Ecto neural progenitor cell (in vitro differentiated cells): ENCODE results near the gene SLC38A9.
"Not testable (repeated sequence)": the region's sequence is repeated elsewhere in the genome, so short reads cannot be mapped to it uniquely, and the experiment has no call there.

ENCODE experiments used
- DNase-seq: peaks from one replicate; pipeline ENCODE4 v3.0.0-alpha.2; 2018; ENCODE audit warnings: low spot score

The SLC38A9 gene

DNA sequence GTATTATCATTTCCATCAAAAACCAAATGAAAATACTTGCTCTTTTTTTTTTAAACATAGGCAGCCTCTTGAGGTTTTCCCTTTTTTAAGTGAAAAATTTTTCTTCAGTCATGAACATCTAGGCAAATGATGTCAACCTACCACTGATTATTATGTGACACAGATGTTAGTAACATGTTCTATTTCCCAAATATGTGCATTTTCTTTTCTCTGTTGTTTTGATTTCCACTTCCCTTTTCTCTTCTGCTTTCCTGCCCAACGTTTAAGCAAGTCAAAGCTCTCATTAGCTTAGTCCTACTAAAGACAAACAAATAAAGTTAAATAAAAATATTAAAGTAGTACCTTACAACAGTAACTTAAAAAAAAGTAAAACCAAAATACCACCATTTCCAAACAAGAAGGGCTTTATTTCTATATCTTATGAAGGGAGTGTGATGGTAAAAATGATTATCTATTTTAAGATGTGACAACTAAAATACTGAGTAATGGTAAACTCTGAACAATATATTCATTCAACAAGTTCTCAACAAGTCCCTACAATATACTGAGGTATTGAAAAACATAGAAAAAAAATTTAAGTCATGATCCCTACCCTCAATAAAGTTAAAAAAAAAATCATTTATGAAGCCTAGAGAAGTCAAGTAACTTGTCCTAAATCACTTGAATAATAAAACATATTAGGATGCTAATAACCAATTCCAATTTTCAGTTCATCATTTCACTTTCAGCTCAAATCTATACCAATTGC lies 9.4 kb downstream of the SLC38A9 start:
- DNase-seq = no peak

GRCh38 chr5:55701462-55702103 lies 10.5 kb downstream of the SLC38A9 start:
- no peak for DNase-seq

DNA sequence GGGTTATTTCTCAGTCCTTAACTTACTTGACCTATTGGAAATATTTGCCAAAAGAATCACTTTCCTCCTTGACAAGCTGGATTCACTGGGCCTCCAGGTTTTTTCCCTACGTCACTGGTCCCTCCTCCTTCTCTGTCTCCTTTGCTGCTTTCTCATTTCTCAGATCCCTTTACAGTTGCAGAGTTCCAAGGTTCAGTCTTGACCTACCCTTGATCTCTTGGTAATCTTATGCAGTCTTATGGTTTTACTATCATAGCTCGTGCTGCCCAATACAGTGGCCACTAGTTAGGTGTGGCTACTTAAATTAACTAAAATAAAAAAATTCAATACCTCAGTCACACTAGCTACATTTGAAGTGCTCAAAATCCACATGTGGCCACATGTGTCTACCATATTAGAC lies 11.4 kb downstream of the SLC38A9 start:
- no peak for DNase-seq

- no peak for DNase-seq
Measured at GRCh38 chr5:55699041-55699688, 13.0 kb downstream of the SLC38A9 start.

DNA sequence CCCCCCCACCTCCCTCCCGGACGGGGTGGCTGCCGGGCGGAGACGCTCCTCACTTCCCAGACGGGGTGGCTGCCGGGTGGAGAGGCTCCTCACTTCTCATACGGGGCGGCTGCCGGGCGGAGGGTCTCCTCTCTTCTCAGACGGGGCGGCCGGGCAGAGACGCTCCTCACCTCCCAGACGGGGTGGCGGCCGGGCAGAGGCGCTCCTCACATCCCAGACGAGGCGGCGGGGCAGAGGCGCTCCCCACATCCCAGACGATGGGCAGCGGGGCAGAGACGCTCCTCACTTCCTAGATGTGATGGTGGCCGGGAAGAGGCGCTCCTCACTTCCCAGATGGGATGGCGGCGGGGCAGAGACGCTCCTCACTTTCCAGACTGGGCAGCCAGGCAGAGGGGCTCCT lies 15.4 kb downstream of the SLC38A9 start:
- DNase-seq = not testable (repeated sequence)

DNA sequence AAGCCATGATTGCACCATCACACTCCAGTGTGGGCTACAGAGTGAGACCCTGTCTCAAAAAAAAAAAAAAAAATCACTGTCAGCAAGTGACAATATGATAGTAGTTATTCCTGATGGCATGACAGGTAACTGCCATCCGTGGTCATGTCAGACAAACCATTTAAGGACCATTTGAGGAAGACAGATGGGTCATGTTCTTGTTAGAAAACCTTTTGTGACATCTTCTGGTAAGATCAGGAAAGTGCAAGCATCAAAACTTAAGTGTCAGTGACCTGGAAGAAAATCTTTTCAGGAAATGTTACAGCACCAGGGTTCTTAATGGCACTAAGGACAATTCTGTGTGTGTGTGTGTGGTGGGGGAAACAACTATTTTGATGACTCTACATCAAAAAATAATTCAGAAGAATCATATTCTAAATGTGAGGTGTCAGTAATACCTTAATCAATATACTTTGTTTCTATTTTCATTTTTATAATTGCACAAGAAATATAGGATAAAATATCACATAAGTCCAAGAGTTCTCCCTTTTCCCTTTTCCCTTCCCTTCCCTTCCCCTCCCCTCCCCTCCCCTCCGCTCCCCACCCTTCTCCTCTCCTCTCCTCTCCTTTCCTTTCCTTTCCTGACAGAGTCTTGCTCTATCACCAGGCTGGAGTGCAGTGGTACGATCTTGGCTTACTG lies 17.8 kb downstream of the SLC38A9 start:
- DNase-seq = no peak

- DNase-seq = no peak
Measured at GRCh38 chr5:55692509-55692908, 19.6 kb downstream of the SLC38A9 start.

DNA sequence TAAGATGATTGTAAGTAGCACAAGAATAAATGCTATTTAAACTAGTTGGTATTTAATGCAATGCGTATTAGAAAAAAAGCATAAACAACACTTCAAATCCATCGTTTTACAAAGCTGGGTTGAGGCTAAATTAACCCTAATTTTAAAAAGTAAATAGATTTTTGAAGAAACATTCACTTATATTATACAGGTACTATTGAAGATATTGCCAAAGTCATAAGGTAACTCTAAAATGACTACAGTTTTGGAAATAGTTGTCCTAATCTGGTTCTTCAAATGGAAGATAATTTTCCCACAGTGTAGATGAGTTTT lies 20.1 kb downstream of the SLC38A9 start:
- DNase-seq = no peak

DNA sequence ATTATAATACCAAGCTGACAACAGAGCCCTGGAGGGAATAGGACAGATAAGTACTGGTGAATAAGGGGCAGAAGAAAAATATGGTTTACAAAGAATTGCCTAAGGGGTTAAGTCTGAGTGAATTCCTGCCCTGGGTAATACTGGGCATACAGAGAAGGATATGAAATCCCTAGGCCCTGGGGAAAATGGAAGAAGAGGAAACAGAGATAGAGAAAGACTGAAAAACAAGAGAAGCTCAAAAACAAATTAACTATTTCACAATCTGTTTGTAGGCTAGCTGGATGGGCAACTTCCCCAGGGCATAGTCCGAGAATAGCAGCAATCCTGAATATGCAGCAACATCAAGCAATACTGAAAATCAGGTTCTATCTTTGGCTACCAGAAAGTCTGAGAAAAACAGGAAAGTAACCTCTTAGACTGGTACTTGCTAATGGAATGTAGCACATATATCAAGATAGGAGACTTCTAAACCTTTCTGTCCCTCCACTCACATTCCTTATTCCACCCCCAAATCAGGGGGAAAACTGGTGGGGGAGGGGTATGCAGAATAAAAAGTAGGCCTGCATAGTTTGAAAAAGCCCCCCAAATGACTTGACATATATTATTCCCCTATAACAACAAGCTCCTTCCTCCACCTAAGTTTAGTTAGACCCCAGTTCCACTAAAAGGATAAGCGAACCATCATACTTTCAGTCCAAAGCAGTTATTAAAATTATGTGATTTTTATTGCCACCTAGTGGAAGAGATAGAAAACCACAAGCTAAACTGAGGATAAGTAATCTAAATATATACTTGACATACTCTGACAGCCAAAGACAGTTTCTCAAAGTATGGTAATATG lies 20.6 kb downstream of the SLC38A9 start:
- no peak for DNase-seq

DNA sequence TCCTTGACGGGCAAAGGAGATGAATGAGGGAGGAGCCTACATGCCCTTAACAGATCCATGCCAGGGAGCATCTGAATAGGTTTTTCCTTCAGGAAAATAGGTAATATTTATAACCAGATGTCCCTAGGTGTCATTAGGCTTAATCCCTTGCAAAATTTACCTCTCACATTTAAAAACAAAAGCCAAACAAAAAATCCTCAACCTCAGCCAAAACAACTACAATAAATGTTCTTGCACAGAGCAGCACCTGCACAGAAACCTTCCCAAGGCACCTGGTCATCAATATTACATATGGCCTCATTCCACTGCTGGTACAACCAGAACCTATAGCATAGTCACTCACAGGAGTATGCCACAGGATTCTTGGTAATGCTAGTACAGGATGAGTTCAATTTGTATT lies 30.1 kb downstream of the SLC38A9 start:
- no peak for DNase-seq

- no peak for DNase-seq
Measured at GRCh38 chr5:55681301-55681700, 30.8 kb downstream of the SLC38A9 start.

GRCh38 chr5:55680353-55680752 lies 31.8 kb downstream of the SLC38A9 start:
- no peak for DNase-seq

DNA sequence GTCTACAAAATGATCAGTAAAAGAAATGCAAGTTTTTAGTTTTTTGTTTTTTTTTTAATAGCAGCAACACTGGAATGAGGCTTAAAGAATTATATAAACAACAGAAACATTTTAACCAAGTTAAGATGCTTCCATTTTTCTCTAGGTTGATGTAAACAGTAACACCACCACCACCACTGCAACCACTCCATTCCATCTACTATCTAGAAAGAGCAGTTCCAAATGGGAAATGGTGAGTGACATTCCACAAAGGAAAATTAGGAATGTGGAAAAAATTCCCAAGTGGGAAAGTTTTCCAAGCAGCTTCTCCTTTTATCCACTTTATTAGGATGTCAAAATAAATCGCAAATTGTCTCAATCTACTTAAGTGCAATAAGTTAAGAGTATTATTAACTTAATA lies 32.6 kb downstream of the SLC38A9 start:
- DNase-seq = no peak

DNA sequence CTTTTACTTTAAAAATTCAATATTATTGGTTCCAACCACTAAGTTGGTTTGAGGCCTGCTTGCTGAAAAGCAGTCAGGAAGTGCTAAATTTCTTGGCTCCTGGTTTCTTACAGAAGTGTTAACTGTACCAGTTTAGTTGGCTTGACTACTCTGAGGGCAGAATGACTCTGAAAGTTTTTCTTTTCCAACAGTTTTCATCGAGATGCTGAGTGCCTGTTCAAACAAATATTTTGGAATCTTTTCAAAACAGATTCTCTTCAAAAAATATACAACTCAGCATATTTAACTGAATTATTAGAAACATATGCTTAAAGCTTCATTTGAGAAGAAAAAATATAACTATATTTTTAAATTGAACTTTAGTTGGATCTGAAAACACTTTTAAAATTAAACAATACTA lies 37.0 kb downstream of the SLC38A9 start:
- no peak for DNase-seq

DNA sequence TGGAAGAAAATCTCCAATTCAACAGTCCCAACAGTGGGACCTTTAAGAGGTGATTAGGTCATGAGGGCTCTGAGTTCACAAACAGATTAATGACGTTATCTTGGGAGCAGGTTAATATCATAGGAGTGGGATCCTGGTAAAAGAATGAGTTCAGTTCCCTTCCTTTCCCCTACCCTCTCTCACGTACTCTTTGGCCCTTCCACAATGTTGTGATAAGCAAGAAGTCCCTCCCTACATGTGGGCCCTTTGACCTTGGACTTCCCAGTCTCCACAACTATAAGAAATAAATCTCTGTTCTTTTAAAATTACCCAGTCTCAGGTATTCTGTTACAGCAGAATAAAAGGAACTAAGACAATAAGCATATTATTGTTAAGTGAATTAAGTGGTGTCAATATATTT lies 37.8 kb downstream of the SLC38A9 start:
- no peak for DNase-seq

DNA sequence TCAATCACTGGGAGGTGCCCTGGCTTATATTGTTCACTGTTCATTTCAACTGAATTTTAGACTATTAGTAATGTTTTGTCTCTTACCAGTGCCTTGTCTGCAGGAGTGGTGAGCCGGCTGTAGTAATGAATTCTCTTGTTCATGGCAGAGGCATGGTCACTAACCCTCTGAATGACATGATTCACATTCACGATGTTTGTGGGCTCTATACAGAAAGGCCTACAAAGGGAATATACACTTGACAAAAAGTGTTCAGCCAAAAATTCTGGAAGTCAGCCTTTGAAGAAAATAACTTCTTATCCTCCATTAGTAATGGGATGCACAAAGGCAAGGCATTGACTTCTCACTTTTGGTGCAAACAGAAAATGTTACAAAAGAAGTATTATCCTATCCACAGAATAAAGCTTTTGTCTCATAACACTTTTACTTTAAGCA lies 39.6 kb downstream of the SLC38A9 start:
- no peak for DNase-seq

- DNase-seq = no peak
Measured at GRCh38 chr5:55671975-55672374, 40.1 kb downstream of the SLC38A9 start.

- no peak for DNase-seq
Measured at GRCh38 chr5:55668356-55668755, 43.8 kb downstream of the SLC38A9 start.

- no peak for DNase-seq
Measured at GRCh38 chr5:55667938-55668337, 44.2 kb downstream of the SLC38A9 start.

GRCh38 chr5:55665065-55665464 lies 47.1 kb downstream of the SLC38A9 start:
- DNase-seq = no peak

- DNase-seq = no peak
Measured at GRCh38 chr5:55657443-55657842, 54.7 kb downstream of the SLC38A9 start.

DNA sequence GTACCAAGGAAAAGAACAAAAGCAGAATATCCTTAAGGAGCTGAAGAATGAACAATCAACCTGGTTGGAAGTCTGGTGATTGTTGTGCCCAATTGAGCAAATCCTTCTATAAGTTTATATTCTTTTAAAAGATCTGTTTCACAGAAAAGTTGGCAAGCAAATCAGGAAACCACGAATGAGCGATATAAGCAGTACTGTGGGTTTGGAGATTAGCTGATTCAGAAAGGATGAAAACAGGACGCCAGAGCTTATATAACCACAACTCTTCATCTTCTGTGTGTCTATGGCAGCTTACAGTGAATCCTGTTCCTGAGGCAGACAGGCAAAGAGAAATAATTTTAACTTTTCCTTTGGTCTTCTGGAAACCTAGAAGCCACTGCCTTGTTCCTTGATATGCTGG lies 61.7 kb downstream of the SLC38A9 start:
- DNase-seq = no peak
